ENCODE measurements around the gene RGS9. TPM values are rescaled to one million over a fixed set of nuclear protein-coding genes. Genes with fewer than 3 reads are reported as not detected.

RGS9 gene
- total and polyA plus RNA-seq, 10 of the 15 experiments (the other 5 are each of a cell fraction or from before 2014, with no cell fraction given) = 1.1 to 10.6 (median 5.6) TPM

- Histone ChIP-seq H3K36me3 (ENCODE audit: control insufficient read depth in 2 of 2, insufficient read depth in 2 of 2, low read length in 1 of 2) (no peaks in the 10 kb centered on the region), H3K79me2 (ENCODE audit: control insufficient read depth, insufficient read depth, low read length) (no peaks in the 10 kb centered on the region), H3K9ac (ENCODE audit: control insufficient read depth, insufficient read depth, low read length) (no peak overlapping the region), H3K9me3 (replicated peaks; ENCODE audit: control insufficient read depth, insufficient read depth, low read length) (no peaks in the 10 kb centered on the region; the same call in 2 of the 3 replicates), H3K4me1 (ENCODE audit: control insufficient read depth, insufficient read depth, low read length) (no peaks in the 10 kb centered on the region), H3K27ac (ENCODE audit: control insufficient read depth, insufficient read depth) (no peak overlapping the region), H3K4me3 (no peak overlapping the region), H3K27me3 (replicated peaks in 1 of 2; ENCODE audit: control insufficient read depth in 2 of 2, insufficient read depth in 2 of 2, low read length in 1 of 2) (peaks cover 1 to 3% of the 10 kb centered on the region in 2 experiments; a peak in 2 of 4 replicates), H4K20me1 (ENCODE audit: control insufficient read depth, insufficient read depth) (no peaks in the 10 kb centered on the region), H3K4me2 (ENCODE audit: control insufficient read depth, insufficient read depth) (no peak overlapping the region), H2AFZ (ENCODE audit: control insufficient read depth, low read depth, low read length) (no peak overlapping the region)
- POLR2A ChIA-PET = no interaction called here
- FAIRE-seq (no peak), ATAC-seq (no peak), DNase-seq (ENCODE audit: low read depth, low spot score) (no peak)
- CTCF ChIA-PET = no interaction called here
- TF ChIP-seq SIX5 (IDR thresholded peaks at IDR 0.05; ENCODE audit: low read depth, low read length, severe bottlenecking) (no peak), SUPT20H (IDR thresholded peaks at IDR 0.05; ENCODE audit: borderline replicate concordance, control insufficient read depth, low read depth, low read length) (no peak), RELA (IDR thresholded peaks at IDR 0.05; ENCODE audit: borderline replicate concordance, partially characterized antibody) (no peak), FOXK2 (IDR thresholded peaks at IDR 0.05) (no peak), CBX5 (IDR thresholded peaks at IDR 0.05; ENCODE audit: low read depth) (no peak), TCF3 (IDR thresholded peaks at IDR 0.05; ENCODE audit: borderline replicate concordance, insufficient read depth, low read depth, low read length) (no peak), PRDM15 (CRISPR knock-in tag; IDR thresholded peaks at IDR 0.05) (no peak)
- SMC1A ChIA-PET (ENCODE audit: uncharacterized antibody, unreplicated experiment) = interaction anchor here (2.2 kb wide), 1 partner anchor 12 kb away, joined by 6 read pairs; no protein-coding TSS in a partner anchor
- RAD21 ChIA-PET (ENCODE audit: unreplicated experiment) = no interaction called here
- in situ Hi-C loops (cut with MboI) (no loop called here), intact Hi-C loops (cut with micrococcal nuclease; ENCODE audit: unreplicated experiment) (no loop called here)
- no TSS peak for BruUV-seq (replicated peaks)
Observed at GRCh38 chr17:65265276-65265675, 128.1 kb downstream of the RGS9 start.

Data from GM12878 (cell line).